Measurements from ENCODE around the gene CHID1. TPM values are rescaled to one million over a fixed set of nuclear protein-coding genes. Genes with fewer than 3 reads are reported as not detected.

CHID1 gene
- total and polyA plus RNA-seq, 4 experiments from 2014 or later: 46.9 to 82.3 (median 55.7) TPM

- no peak overlapping the region for H3K4me3 Mint-ChIP-seq
- Histone ChIP-seq H3K27me3 (ENCODE audit: insufficient read depth, low read length) (no peaks in the 10 kb centered on the region), H3K9me3 (ENCODE audit: control insufficient read depth in 1 of 2, low read length in 2 of 2) (no peaks in the 10 kb centered on the region), H3K27ac (ENCODE audit: low read depth, low read length) (no peak overlapping the region), H3K36me3 (ENCODE audit: insufficient read depth, low read length) (no peaks in the 10 kb centered on the region), H3K4me1 (ENCODE audit: insufficient read depth, low read length) (no peaks in the 10 kb centered on the region), H3K4me3 (ENCODE audit: low read length in 2 of 2) (no peak overlapping the region)
- ChIA-PET CTCF (ENCODE audit: partially characterized antibody) (no interaction called here), POLR2A (ENCODE audit: partially characterized antibody) (no interaction called here)
- DNase-seq: no peak
- H3K4me1 Mint-ChIP-seq: no peaks in the 10 kb centered on the region
- peaks cover 8 to 10% of the 10 kb centered on the region in 2 donors for H3K36me3 Mint-ChIP-seq
- intact Hi-C loops (cut with micrococcal nuclease): no loop called here
- no peaks in the 10 kb centered on the region for H3K27me3 Mint-ChIP-seq
- H3K9me3 Mint-ChIP-seq: no peaks in the 10 kb centered on the region
- no peak overlapping the region for H3K27ac Mint-ChIP-seq
Observed at GRCh38 chr11:870418-870817, 40.2 kb downstream of the CHID1 start.

GRCh38 chr11:870127-870413 is 40.5 kb downstream of the CHID1 start:
- intact Hi-C loops (cut with micrococcal nuclease): no loop called here
- POLR2A ChIA-PET (ENCODE audit: partially characterized antibody): no interaction called here

GRCh38 chr11:869399-870126 is 41.0 kb downstream of the CHID1 start:
- CTCF ChIA-PET (ENCODE audit: partially characterized antibody): no interaction called here
- Histone ChIP-seq H3K36me3 (ENCODE audit: insufficient read depth, low read length) (no peaks in the 10 kb centered on the region), H3K9me3 (ENCODE audit: control insufficient read depth in 1 of 2, low read length in 2 of 2) (no peaks in the 10 kb centered on the region), H3K27me3 (ENCODE audit: insufficient read depth, low read length) (no peaks in the 10 kb centered on the region), H3K4me1 (ENCODE audit: insufficient read depth, low read length) (no peaks in the 10 kb centered on the region), H3K27ac (ENCODE audit: low read depth, low read length) (no peak overlapping the region), H3K4me3 (ENCODE audit: low read length in 2 of 2) (no peak overlapping the region)
- Mint-ChIP-seq H3K4me3 (no peak overlapping the region), H3K9me3 (no peaks in the 10 kb centered on the region), H3K4me1 (no peaks in the 10 kb centered on the region), H3K36me3 (peaks cover 7 to 8% of the 10 kb centered on the region in 2 donors), H3K27ac (no peak overlapping the region), H3K27me3 (no peaks in the 10 kb centered on the region)
- no peak for DNase-seq
- intact Hi-C loops (cut with micrococcal nuclease): no loop called here
- POLR2A ChIA-PET (ENCODE audit: partially characterized antibody): no interaction called here

More at GRCh38 chr11:870127-870413, 40.5 kb downstream of the CHID1 start:
- CTCF ChIA-PET (ENCODE audit: partially characterized antibody): no interaction called here
- H3K9me3 Mint-ChIP-seq: no peaks in the 10 kb centered on the region
- no peak overlapping the region for H3K27ac ChIP-seq (ENCODE audit: low read depth, low read length)
- H3K4me1 Mint-ChIP-seq: no peaks in the 10 kb centered on the region
- H3K36me3 Mint-ChIP-seq: peaks cover 7 to 8% of the 10 kb centered on the region in 2 donors
- no peak overlapping the region for H3K4me3 Mint-ChIP-seq
- no peaks in the 10 kb centered on the region for H3K27me3 ChIP-seq (ENCODE audit: insufficient read depth, low read length)
- no peak overlapping the region for H3K27ac Mint-ChIP-seq
- H3K4me1 ChIP-seq (ENCODE audit: insufficient read depth, low read length): no peaks in the 10 kb centered on the region
- no peaks in the 10 kb centered on the region for H3K9me3 ChIP-seq (ENCODE audit: control insufficient read depth in 1 of 2, low read length in 2 of 2)
- H3K27me3 Mint-ChIP-seq: no peaks in the 10 kb centered on the region
- no peak overlapping the region for H3K4me3 ChIP-seq (ENCODE audit: low read length in 2 of 2)
- DNase-seq: no peak
- H3K36me3 ChIP-seq (ENCODE audit: insufficient read depth, low read length): no peaks in the 10 kb centered on the region

- DNase-seq: no peak
- ChIA-PET POLR2A (ENCODE audit: partially characterized antibody) (interaction anchor here (0.6 kb wide), 1 partner anchor 8 kb away, joined by 3 read pairs; no protein-coding TSS in a partner anchor), CTCF (ENCODE audit: partially characterized antibody) (no interaction called here)
- Histone ChIP-seq H3K27me3 (ENCODE audit: insufficient read depth, low read length) (no peaks in the 10 kb centered on the region), H3K9me3 (ENCODE audit: control insufficient read depth in 1 of 2, low read length in 2 of 2) (no peaks in the 10 kb centered on the region), H3K27ac (ENCODE audit: low read depth, low read length) (no peak overlapping the region), H3K4me3 (ENCODE audit: low read length in 2 of 2) (no peak overlapping the region), H3K4me1 (ENCODE audit: insufficient read depth, low read length) (no peaks in the 10 kb centered on the region), H3K36me3 (ENCODE audit: insufficient read depth, low read length) (no peaks in the 10 kb centered on the region)
- intact Hi-C loops (cut with micrococcal nuclease): no loop called here
- Mint-ChIP-seq H3K27me3 (no peaks in the 10 kb centered on the region), H3K4me3 (no peak overlapping the region), H3K9me3 (no peaks in the 10 kb centered on the region), H3K27ac (no peak overlapping the region), H3K36me3 (peaks cover 6 to 7% of the 10 kb centered on the region in 2 donors), H3K4me1 (no peaks in the 10 kb centered on the region)
Observed at GRCh38 chr11:868802-869201, 41.8 kb downstream of the CHID1 start.

GRCh38 chr11:868394-868793 is 42.2 kb downstream of the CHID1 start:
- H3K4me1 Mint-ChIP-seq: no peaks in the 10 kb centered on the region

GRCh38 chr11:867856-868358 is 42.7 kb downstream of the CHID1 start:
- POLR2A ChIA-PET (ENCODE audit: partially characterized antibody): interaction anchor here (0.6 kb wide), 1 partner anchor 9 kb away, joined by 3 read pairs; no protein-coding TSS in a partner anchor
- H3K27ac ChIP-seq (ENCODE audit: low read depth, low read length): no peak overlapping the region
- H3K36me3 ChIP-seq (ENCODE audit: insufficient read depth, low read length): no peaks in the 10 kb centered on the region
- no peaks in the 10 kb centered on the region for H3K4me1 Mint-ChIP-seq
- no peak overlapping the region for H3K4me3 Mint-ChIP-seq
- H3K9me3 ChIP-seq (ENCODE audit: control insufficient read depth in 1 of 2, low read length in 2 of 2): no peaks in the 10 kb centered on the region
- no peaks in the 10 kb centered on the region for H3K9me3 Mint-ChIP-seq
- H3K4me1 ChIP-seq (ENCODE audit: insufficient read depth, low read length): no peaks in the 10 kb centered on the region
- intact Hi-C loops (cut with micrococcal nuclease): no loop called here
- H3K27ac Mint-ChIP-seq: no peak overlapping the region
- CTCF ChIA-PET (ENCODE audit: partially characterized antibody): no interaction called here
- DNase-seq: no peak
- no peaks in the 10 kb centered on the region for H3K27me3 Mint-ChIP-seq
- H3K36me3 Mint-ChIP-seq: peaks cover 0 to 3% of the 10 kb centered on the region in 2 donors
- H3K4me3 ChIP-seq (ENCODE audit: low read length in 2 of 2): no peak overlapping the region
- H3K27me3 ChIP-seq (ENCODE audit: insufficient read depth, low read length): no peaks in the 10 kb centered on the region

More at GRCh38 chr11:868394-868793, 42.2 kb downstream of the CHID1 start:
- no peaks in the 10 kb centered on the region for H3K4me1 ChIP-seq (ENCODE audit: insufficient read depth, low read length)
- POLR2A ChIA-PET (ENCODE audit: partially characterized antibody): interaction anchor here (0.6 kb wide), 1 partner anchor 8 kb away, joined by 3 read pairs; no protein-coding TSS in a partner anchor
- no peaks in the 10 kb centered on the region for H3K9me3 ChIP-seq (ENCODE audit: control insufficient read depth in 1 of 2, low read length in 2 of 2)
- H3K9me3 Mint-ChIP-seq: no peaks in the 10 kb centered on the region
- H3K4me3 ChIP-seq (ENCODE audit: low read length in 2 of 2): no peak overlapping the region
- CTCF ChIA-PET (ENCODE audit: partially characterized antibody): no interaction called here
- no peaks in the 10 kb centered on the region for H3K27me3 Mint-ChIP-seq
- no peak overlapping the region for H3K27ac Mint-ChIP-seq
- no peaks in the 10 kb centered on the region for H3K36me3 ChIP-seq (ENCODE audit: insufficient read depth, low read length)
- intact Hi-C loops (cut with micrococcal nuclease): no loop called here
- H3K36me3 Mint-ChIP-seq: peaks cover 3% of the 10 kb centered on the region in 2 donors
- no peak overlapping the region for H3K4me3 Mint-ChIP-seq
- no peak for DNase-seq
- H3K27ac ChIP-seq (ENCODE audit: low read depth, low read length): no peak overlapping the region
- no peaks in the 10 kb centered on the region for H3K27me3 ChIP-seq (ENCODE audit: insufficient read depth, low read length)

- ChIA-PET CTCF (ENCODE audit: partially characterized antibody) (no interaction called here), POLR2A (ENCODE audit: partially characterized antibody) (no interaction called here)
- DNase-seq: no peak
- intact Hi-C loops (cut with micrococcal nuclease): no loop called here
- Histone ChIP-seq H3K27me3 (ENCODE audit: insufficient read depth, low read length) (no peaks in the 10 kb centered on the region), H3K4me1 (ENCODE audit: insufficient read depth, low read length) (no peaks in the 10 kb centered on the region), H3K27ac (ENCODE audit: low read depth, low read length) (no peak overlapping the region), H3K4me3 (ENCODE audit: low read length in 2 of 2) (no peak overlapping the region), H3K9me3 (ENCODE audit: control insufficient read depth in 1 of 2, low read length in 2 of 2) (no peaks in the 10 kb centered on the region), H3K36me3 (ENCODE audit: insufficient read depth, low read length) (no peaks in the 10 kb centered on the region)
- Mint-ChIP-seq H3K4me3 (no peak overlapping the region), H3K36me3 (no peaks in the 10 kb centered on the region), H3K27ac (no peak overlapping the region), H3K27me3 (no peaks in the 10 kb centered on the region), H3K4me1 (no peaks in the 10 kb centered on the region), H3K9me3 (no peaks in the 10 kb centered on the region)
Observed at GRCh38 chr11:866481-866880, 44.1 kb downstream of the CHID1 start.
